IPS-18a (cell line): ENCODE results near the gene OR5H14.
"Not testable (repeated sequence)": the region's sequence is repeated elsewhere in the genome, so short reads cannot be mapped to it uniquely, and the experiment has no call there.

Experiments used
- H3K27ac ChIP-seq: one replicate; pipeline ENCODE4 v1.5.1; 2013; ENCODE audit warnings: low read length
- H3K27me3 ChIP-seq: one replicate; pipeline ENCODE4 v1.6.1; 2013; ENCODE audit warnings: mild to moderate bottlenecking, low read length; ENCODE audit not compliant: control insufficient read depth, insufficient read depth
- H3K36me3 ChIP-seq: one replicate; pipeline ENCODE4 v1.6.1; 2013; ENCODE audit warnings: low read depth, low read length; ENCODE audit not compliant: control insufficient read depth
- H3K4me1 ChIP-seq: one replicate; pipeline ENCODE4 v1.6.1; 2013; ENCODE audit warnings: low read depth, low read length; ENCODE audit not compliant: control insufficient read depth
- H3K4me3 ChIP-seq: one replicate; pipeline ENCODE4 v1.5.1; 2013; ENCODE audit warnings: low read length
- H3K9ac ChIP-seq: one replicate; pipeline ENCODE4 v1.6.1; 2013; ENCODE audit warnings: mild to moderate bottlenecking, low read length, moderate library complexity
- H3K9me3 ChIP-seq: one replicate; pipeline ENCODE4 v1.6.1; 2013; ENCODE audit warnings: low read depth, low read length; ENCODE audit not compliant: control insufficient read depth

Gene OR5H14

DNA sequence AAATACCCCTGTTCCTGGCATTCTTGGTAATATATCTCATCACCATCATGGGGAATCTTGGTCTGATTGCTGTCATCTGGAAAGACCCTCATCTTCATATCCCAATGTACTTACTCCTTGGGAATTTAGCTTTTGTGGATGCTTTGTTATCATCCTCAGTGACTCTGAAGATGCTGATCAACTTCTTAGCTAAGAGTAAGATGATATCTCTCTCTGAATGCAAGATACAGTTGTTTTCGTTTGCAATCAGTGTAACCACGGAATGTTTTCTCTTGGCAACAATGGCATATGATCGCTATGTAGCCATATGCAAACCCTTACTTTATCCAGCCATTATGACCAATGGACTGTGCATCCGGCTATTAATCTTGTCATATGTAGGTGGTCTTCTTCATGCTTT is 2.2 kb downstream of the OR5H14 start:
- H3K9ac ChIP-seq, H3K27ac ChIP-seq, H3K4me3 ChIP-seq, H3K36me3 ChIP-seq, H3K9me3 ChIP-seq, H3K4me1 ChIP-seq, H3K27me3 ChIP-seq: not testable (repeated sequence)

DNA sequence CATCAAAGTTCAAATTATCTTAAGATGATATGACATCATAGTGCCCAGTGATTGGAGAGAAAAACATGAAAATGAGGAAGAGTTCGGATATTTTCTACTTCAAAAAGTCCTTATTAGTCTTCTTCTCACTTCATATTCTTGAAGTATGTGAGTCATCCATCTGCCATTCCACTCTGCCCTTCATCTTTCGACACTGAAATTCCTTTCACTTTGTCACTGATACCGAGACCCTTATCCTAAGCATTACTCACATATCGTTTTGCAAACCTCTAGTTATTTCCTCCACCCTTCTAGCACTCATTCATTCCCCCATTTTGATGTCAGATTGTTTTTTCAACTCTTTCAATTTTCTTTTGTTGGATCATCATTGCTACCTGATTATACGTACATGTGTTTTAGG is 4.0 kb downstream of the OR5H14 start:
- no peak overlapping the region for H3K9ac ChIP-seq
- no peaks in the 10 kb centered on the region for H3K4me1 ChIP-seq
- H3K36me3 ChIP-seq: no peaks in the 10 kb centered on the region
- no peak overlapping the region for H3K4me3 ChIP-seq
- no peak overlapping the region for H3K27ac ChIP-seq
- no peaks in the 10 kb centered on the region for H3K9me3 ChIP-seq
- no peaks in the 10 kb centered on the region for H3K27me3 ChIP-seq

DNA sequence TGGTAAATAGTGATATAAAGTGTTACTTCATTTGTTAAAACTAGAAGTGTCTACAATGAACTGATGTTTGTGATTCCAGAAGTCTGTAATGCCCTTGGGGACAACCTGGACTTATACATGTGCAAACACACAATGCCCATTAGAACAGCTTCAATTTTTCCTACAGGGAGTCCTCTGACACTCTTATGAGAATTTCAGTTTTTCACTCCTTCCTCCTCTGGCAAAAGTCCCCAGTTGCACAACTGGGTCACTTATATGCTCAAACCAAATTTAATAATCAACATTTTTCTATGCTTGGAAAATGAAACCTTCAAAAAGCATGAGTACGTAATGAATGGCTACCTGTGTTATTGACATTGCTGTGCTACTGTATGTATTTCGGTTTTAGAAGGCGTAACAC is 19.1 kb downstream of the OR5H14 start, which contains the start of gene OR5H15:
OR5H15 (plus strand) TSS at position 301 of the 400 bp plus-strand sequence. CDS start 2,004 bp downstream, outside the sequence.
- no peaks in the 10 kb centered on the region for H3K27me3 ChIP-seq
- H3K27ac ChIP-seq: no peak within 1 kb of the TSS
- H3K36me3 ChIP-seq: no peaks in the 10 kb centered on the region
- H3K4me3 ChIP-seq: no peak within 1 kb of the TSS
- no peak within 1 kb of the TSS for H3K9ac ChIP-seq
- H3K9me3 ChIP-seq: no peaks in the 10 kb centered on the region
- no peaks in the 10 kb centered on the region for H3K4me1 ChIP-seq

- Histone ChIP-seq H3K4me1 (no peaks in the 10 kb centered on the region), H3K9me3 (no peaks in the 10 kb centered on the region), H3K36me3 (no peaks in the 10 kb centered on the region), H3K9ac (no peak overlapping the region), H3K27me3 (no peaks in the 10 kb centered on the region), H3K4me3 (no peak overlapping the region), H3K27ac (no peak overlapping the region)
Measured at GRCh38 chr3:98171071-98171470, 23.8 kb downstream of the OR5H14 start.

- H3K9ac ChIP-seq: no peak overlapping the region
- H3K4me3 ChIP-seq: no peak overlapping the region
- no peaks in the 10 kb centered on the region for H3K4me1 ChIP-seq
- no peaks in the 10 kb centered on the region for H3K9me3 ChIP-seq
- H3K36me3 ChIP-seq: no peaks in the 10 kb centered on the region
- no peak overlapping the region for H3K27ac ChIP-seq
- no peaks in the 10 kb centered on the region for H3K27me3 ChIP-seq
Measured at GRCh38 chr3:98172621-98173020, 25.3 kb downstream of the OR5H14 start.

- Histone ChIP-seq H3K27ac (no peak overlapping the region), H3K27me3 (no peaks in the 10 kb centered on the region), H3K4me3 (no peak overlapping the region), H3K36me3 (no peaks in the 10 kb centered on the region), H3K4me1 (peaks cover 10% of the 10 kb centered on the region), H3K9me3 (no peaks in the 10 kb centered on the region), H3K9ac (no peak overlapping the region)
Measured at GRCh38 chr3:98180319-98180890, 33.1 kb downstream of the OR5H14 start.

DNA sequence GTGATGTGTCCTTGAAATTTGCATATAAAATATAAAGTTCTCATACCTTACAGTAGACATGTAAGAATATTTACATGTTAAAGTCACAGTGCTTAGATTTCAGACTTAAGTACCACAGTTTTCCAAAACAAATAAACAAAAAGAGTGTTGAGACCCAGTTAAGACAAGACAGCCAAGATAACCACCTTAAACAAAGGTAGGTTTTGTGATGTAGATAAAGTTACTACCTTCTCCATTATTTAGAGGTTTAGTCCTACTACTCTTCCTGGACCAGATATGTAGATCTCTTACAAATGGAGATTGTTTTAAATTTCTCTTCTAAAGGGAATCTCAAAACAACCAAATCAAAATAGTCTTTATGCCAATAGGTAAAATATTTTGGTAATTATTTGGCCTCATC is 34.9 kb downstream of the OR5H14 start:
- no peaks in the 10 kb centered on the region for H3K27me3 ChIP-seq
- H3K27ac ChIP-seq: no peak overlapping the region
- no peaks in the 10 kb centered on the region for H3K36me3 ChIP-seq

DNA sequence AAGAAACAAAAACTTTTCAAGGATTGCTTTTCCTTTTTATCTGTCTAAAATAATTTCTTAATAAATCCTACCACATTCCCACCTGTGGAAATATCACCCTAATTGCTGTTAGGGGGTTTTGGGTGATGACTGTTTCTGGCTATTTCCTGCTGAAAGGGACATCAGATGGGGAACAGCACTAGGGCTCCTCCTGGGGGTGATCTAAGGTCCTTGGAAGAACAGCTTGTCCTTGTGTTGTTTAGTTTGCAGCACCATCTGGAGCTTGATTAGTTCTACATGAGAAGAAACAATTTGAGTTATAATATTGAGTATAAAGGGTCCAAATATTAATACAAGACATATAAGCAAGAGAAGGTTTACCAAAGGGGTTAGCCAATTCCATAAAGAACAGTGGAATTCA is 37.9 kb downstream of the OR5H14 start:
- no peaks in the 10 kb centered on the region for H3K36me3 ChIP-seq
- no peak overlapping the region for H3K4me3 ChIP-seq
- no peak overlapping the region for H3K9ac ChIP-seq
- no peak overlapping the region for H3K27ac ChIP-seq
- peaks cover 12% of the 10 kb centered on the region for H3K4me1 ChIP-seq
- H3K9me3 ChIP-seq: no peaks in the 10 kb centered on the region
- H3K27me3 ChIP-seq: no peaks in the 10 kb centered on the region

More for the DNA sequence above, 34.9 kb downstream of the OR5H14 start:
- no peak overlapping the region for H3K9ac ChIP-seq
- H3K4me3 ChIP-seq: no peak overlapping the region
- peaks cover 10% of the 10 kb centered on the region for H3K4me1 ChIP-seq
- H3K9me3 ChIP-seq: no peaks in the 10 kb centered on the region

DNA sequence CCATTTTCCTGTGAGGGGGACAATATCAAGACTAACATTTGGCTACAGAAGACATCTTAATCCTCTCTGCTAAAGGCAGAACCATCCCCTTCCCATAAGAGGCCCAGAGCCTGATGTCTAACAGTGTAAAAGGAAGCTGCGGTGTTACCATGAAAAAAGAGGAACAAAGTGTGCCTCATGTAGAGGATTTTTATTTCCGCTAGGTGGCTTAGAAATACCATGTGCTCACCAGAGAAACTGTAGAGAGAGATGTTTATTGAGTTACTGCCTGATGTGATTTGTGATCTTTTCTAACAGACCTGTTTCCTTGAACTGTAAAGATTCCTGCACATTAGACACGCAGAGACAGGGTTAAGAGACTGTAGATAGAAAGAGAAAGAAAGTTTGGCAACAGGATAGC is 41.3 kb downstream of the OR5H14 start:
- no peak overlapping the region for H3K4me3 ChIP-seq

DNA sequence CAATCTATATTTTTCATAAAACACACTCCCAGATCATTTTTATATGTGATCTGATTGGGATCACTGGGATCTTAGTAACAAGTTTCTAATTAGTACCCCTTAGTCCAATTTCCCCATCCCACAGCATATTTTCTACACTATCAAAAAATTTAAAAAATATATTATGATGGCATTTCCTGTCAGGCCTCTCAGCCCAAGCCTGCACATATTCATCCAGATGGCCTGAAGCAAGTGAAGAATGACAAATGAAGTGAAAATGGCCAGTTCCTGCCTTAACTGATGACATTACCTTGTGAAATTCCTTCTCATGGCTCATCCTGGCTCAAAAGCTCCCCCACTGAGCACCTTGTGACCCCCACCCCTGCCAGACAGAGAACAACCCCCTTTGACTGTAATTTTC is 43.6 kb downstream of the OR5H14 start:
- not testable (repeated sequence) for H3K36me3 ChIP-seq, H3K27ac ChIP-seq, H3K9me3 ChIP-seq, H3K9ac ChIP-seq, H3K4me3 ChIP-seq, H3K4me1 ChIP-seq, H3K27me3 ChIP-seq

More for the DNA sequence above, 41.3 kb downstream of the OR5H14 start:
- Histone ChIP-seq H3K36me3 (no peaks in the 10 kb centered on the region), H3K9me3 (no peaks in the 10 kb centered on the region), H3K27me3 (no peaks in the 10 kb centered on the region), H3K27ac (no peak overlapping the region), H3K9ac (no peak overlapping the region), H3K4me1 (peaks cover 3% of the 10 kb centered on the region)

DNA sequence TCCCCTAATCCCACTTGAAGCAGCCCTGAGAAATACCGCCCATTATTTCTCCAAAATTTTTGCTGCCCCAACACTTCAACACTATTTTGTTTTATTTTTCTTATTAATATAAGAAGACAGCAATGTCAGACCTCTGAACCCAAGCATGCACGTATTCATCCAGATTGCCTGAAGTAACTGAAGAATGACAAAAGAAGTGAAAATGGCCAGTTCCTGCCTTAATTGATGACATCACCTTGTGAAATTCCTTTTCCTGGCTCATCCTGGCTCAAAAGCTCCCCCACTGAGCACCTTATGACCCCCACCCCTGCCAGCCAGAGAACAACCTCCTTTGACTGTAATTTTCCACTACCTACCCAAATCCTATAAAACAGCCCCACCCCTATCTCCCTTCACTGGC is 49.0 kb downstream of the OR5H14 start:
- H3K27ac ChIP-seq, H3K27me3 ChIP-seq, H3K36me3 ChIP-seq, H3K4me1 ChIP-seq, H3K4me3 ChIP-seq, H3K9ac ChIP-seq, H3K9me3 ChIP-seq: not testable (repeated sequence)

DNA sequence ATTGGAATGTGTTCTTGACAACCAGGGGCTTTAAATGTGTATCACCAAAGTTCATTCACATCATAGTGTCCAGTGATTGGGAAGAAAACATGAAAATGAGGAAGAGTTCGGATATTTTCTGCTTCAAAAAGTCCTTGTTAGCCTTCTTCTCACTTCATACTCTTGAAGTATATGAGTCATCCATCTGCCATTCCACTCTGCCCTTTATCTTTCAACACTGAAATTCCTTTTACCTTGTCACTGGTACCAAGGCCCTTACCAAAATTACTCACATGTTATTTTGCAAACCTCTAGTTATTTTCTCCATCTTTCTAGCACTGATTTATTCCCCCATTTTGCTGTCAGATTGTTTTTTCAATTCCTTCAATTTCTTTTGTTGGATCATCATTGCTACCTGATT is 51.7 kb downstream of the OR5H14 start:
- Histone ChIP-seq H3K9ac (no peak overlapping the region), H3K4me1 (peaks cover 3% of the 10 kb centered on the region), H3K9me3 (no peaks in the 10 kb centered on the region), H3K27ac (no peak overlapping the region), H3K27me3 (no peaks in the 10 kb centered on the region), H3K4me3 (no peak overlapping the region), H3K36me3 (no peaks in the 10 kb centered on the region)
